Dedifferentiated amniotic fluid mesenchymal stem cell (primary cell): ENCODE data around the gene RAB20.
A peak's percentile ranks its signal among the peaks of the same experiment; 100 is the strongest.
"Not testable (repeated sequence)": the region's sequence is repeated elsewhere in the genome, so short reads cannot be mapped to it uniquely, and the experiment has no call there.

Experiments
- DNase-seq: peaks from one replicate; pipeline ENCODE4 v3.0.0-alpha.2; 2016; ENCODE audit errors: extremely low spot score

RAB20 gene

GRCh38 chr13:110575322-110576069 is 14.0 kb upstream of the RAB20 start:
- DNase-seq: no peak

GRCh38 chr13:110574161-110574560 is 12.6 kb upstream of the RAB20 start:
- no peak for DNase-seq

GRCh38 chr13:110572778-110573118 is 11.2 kb upstream of the RAB20 start:
- DNase-seq: no peak

GRCh38 chr13:110571896-110572777 is 10.6 kb upstream of the RAB20 start:
- no peak for DNase-seq

- DNase-seq: no peak
Observed at GRCh38 chr13:110570886-110571285, 9.4 kb upstream of the RAB20 start.

GRCh38 chr13:110569962-110570361 is 8.4 kb upstream of the RAB20 start:
- not testable (repeated sequence) for DNase-seq

GRCh38 chr13:110568612-110569011 is 7.1 kb upstream of the RAB20 start:
- DNase-seq: no peak

- no peak for DNase-seq
Observed at GRCh38 chr13:110566171-110566570, 4.6 kb upstream of the RAB20 start.

GRCh38 chr13:110565296-110565695 is 3.8 kb upstream of the RAB20 start:
- no peak for DNase-seq

GRCh38 chr13:110564472-110564985 is 3.0 kb upstream of the RAB20 start:
- no peak for DNase-seq

GRCh38 chr13:110563463-110563774 is 1.9 kb upstream of the RAB20 start:
- no peak for DNase-seq

- DNase-seq: no peak
Observed at GRCh38 chr13:110562696-110563462, 1.4 kb upstream of the RAB20 start.

- peak; percentile 39 for DNase-seq
Observed at GRCh38 chr13:110562036-110562597, 595 bp upstream of the RAB20 start.

- DNase-seq: no peak
Observed at GRCh38 chr13:110560601-110561343, 750 bp downstream of the RAB20 start.

GRCh38 chr13:110559986-110560385 is 1.5 kb downstream of the RAB20 start:
- no peak for DNase-seq

- no peak for DNase-seq
Observed at GRCh38 chr13:110559429-110559943, 2.0 kb downstream of the RAB20 start.

- DNase-seq: no peak
Observed at GRCh38 chr13:110557610-110558305, 3.8 kb downstream of the RAB20 start.

GRCh38 chr13:110557082-110557481 is 4.4 kb downstream of the RAB20 start:
- no peak for DNase-seq

- no peak for DNase-seq
Observed at GRCh38 chr13:110556224-110556606, 5.3 kb downstream of the RAB20 start.

- no peak for DNase-seq
Observed at GRCh38 chr13:110555601-110556223, 5.8 kb downstream of the RAB20 start.
